GM12891 (cell line): ENCODE data around the gene RTL5.

Experiments
- DNase-seq: peaks from one replicate; pipeline ENCODE4 v3.0.0; 2011; ENCODE audit warnings: low spot score; ENCODE audit not compliant: insufficient read length
- FAIRE-seq: peaks from 2 replicates; lab custom pipeline; 2011; peaks lifted over from hg19 to GRCh38; lab: Jason Lieb, UNC
- PAX5 ChIP-seq: IDR thresholded peaks from 2 replicates; pipeline ENCODE4 v1.6.1; 2011; ENCODE audit warnings: low read length, moderate library complexity, mild to moderate bottlenecking; ENCODE audit not compliant: insufficient read depth, severe bottlenecking
- POLR2A ChIP-seq: IDR thresholded peaks from 2 replicates; pipeline ENCODE4 v1.6.1; 2011; ENCODE audit warnings: low read depth, low read length, control low read depth
- POLR2AphosphoS5 ChIP-seq: IDR thresholded peaks from 2 replicates; pipeline ENCODE4 v1.6.1; 2011; ENCODE audit warnings: low read depth, low read length, control low read depth
- POU2F2 ChIP-seq: IDR thresholded peaks from 2 replicates; pipeline ENCODE4 v1.6.1; 2011; ENCODE audit warnings: low read depth, mild to moderate bottlenecking, control low read depth, low read length, moderate library complexity
- SPI1 ChIP-seq: IDR thresholded peaks from 2 replicates; pipeline ENCODE4 v1.6.1; 2011; ENCODE audit warnings: low read depth, low read length, control low read depth
- TAF1 ChIP-seq: IDR thresholded peaks from 2 replicates; pipeline ENCODE4 v1.6.1; 2011; ENCODE audit warnings: low read depth, low read length, control low read depth

Gene RTL5

GRCh38 chrX:72080150-72080549, 51.6 kb downstream of the RTL5 start:
- DNase-seq: no peak
- no peak for FAIRE-seq
- TF ChIP-seq POLR2AphosphoS5: no peak
- TF ChIP-seq TAF1: no peak
- no peak for TF ChIP-seq POLR2A
- no peak for TF ChIP-seq SPI1
- no peak for TF ChIP-seq PAX5
- TF ChIP-seq POU2F2: no peak

GRCh38 chrX:72079607-72080006, 52.1 kb downstream of the RTL5 start:
- no peak for DNase-seq
- no peak for TF ChIP-seq POLR2A
- TF ChIP-seq SPI1: no peak
- TF ChIP-seq PAX5: no peak
- TF ChIP-seq POLR2AphosphoS5: no peak
- TF ChIP-seq POU2F2: no peak
- no peak for FAIRE-seq

GRCh38 chrX:72078411-72078810, 53.3 kb downstream of the RTL5 start:
- no peak for DNase-seq
- no peak for FAIRE-seq
- TF ChIP-seq POU2F2 (no peak), PAX5 (no peak), POLR2AphosphoS5 (no peak), POLR2A (no peak), TAF1 (no peak), SPI1 (no peak)
